HG02623 (cell line): Measurements from ENCODE around the gene RDH14.

ENCODE experiments used
- ATAC-seq: cut with Tn5 transposase; IDR thresholded peaks from one replicate; pipeline ENCODE4 v1.9.1; 2021; ENCODE audit warnings: moderate library complexity; ENCODE audit not compliant: unreplicated experiment

RDH14 gene

GRCh38 chr2:18560031-18560796 is at the start of gene RDH14:
RDH14 (minus strand) TSS chr2:18560653; CDS start chr2:18560572, 81 bp downstream.
- peak; percentile 93 for ATAC-seq

GRCh38 chr2:18610090-18610489 is 49.6 kb upstream of the RDH14 start:
- ATAC-seq: no peak

- peak; percentile 65 for ATAC-seq
Measured at GRCh38 chr2:18605115-18605514, 44.7 kb upstream of the RDH14 start.

- no peak for ATAC-seq
Measured at GRCh38 chr2:18604531-18604885, 44.1 kb upstream of the RDH14 start.

- no peak for ATAC-seq
Measured at GRCh38 chr2:18603854-18604530, 43.5 kb upstream of the RDH14 start.

GRCh38 chr2:18602298-18602697 is 41.8 kb upstream of the RDH14 start:
- ATAC-seq: no peak

- no peak for ATAC-seq
Measured at GRCh38 chr2:18600255-18600613, 39.8 kb upstream of the RDH14 start.

- no peak for ATAC-seq
Measured at GRCh38 chr2:18599509-18600254, 39.2 kb upstream of the RDH14 start.

- ATAC-seq: no peak
Measured at GRCh38 chr2:18598848-18599484, 38.5 kb upstream of the RDH14 start.

GRCh38 chr2:18597618-18598017 is 37.2 kb upstream of the RDH14 start:
- ATAC-seq: no peak

- ATAC-seq: no peak
Measured at GRCh38 chr2:18596993-18597392, 36.5 kb upstream of the RDH14 start.

- no peak for ATAC-seq
Measured at GRCh38 chr2:18593496-18593895, 33.0 kb upstream of the RDH14 start.

GRCh38 chr2:18592372-18592771 is 31.9 kb upstream of the RDH14 start:
- no peak for ATAC-seq

- no peak for ATAC-seq
Measured at GRCh38 chr2:18589354-18589753, 28.9 kb upstream of the RDH14 start, which contains the start of gene NT5C1B. NT5C1B (minus strand) TSS chr2:18589569; CDS start chr2:18589468, 101 bp downstream.

GRCh38 chr2:18588802-18589201 is 28.3 kb upstream of the RDH14 start:
- no peak for ATAC-seq

- ATAC-seq: no peak
Measured at GRCh38 chr2:18588049-18588448, 27.6 kb upstream of the RDH14 start.

- no peak for ATAC-seq
Measured at GRCh38 chr2:18585526-18585925, 25.1 kb upstream of the RDH14 start.

GRCh38 chr2:18584608-18584954 is 24.1 kb upstream of the RDH14 start:
- no peak for ATAC-seq

- no peak for ATAC-seq
Measured at GRCh38 chr2:18583905-18584607, 23.6 kb upstream of the RDH14 start.

GRCh38 chr2:18580606-18581005 is 20.2 kb upstream of the RDH14 start:
- no peak for ATAC-seq

GRCh38 chr2:18578033-18578432 is 17.6 kb upstream of the RDH14 start:
- ATAC-seq: no peak
